NCI-H524 (cell line): ENCODE results near the gene PPIB.
"Not testable (repeated sequence)": the region's sequence is repeated elsewhere in the genome, so short reads cannot be mapped to it uniquely, and the experiment has no call there.

Source experiments
- DNase-seq, 2 experiments: peaks; one replicate each; lab custom pipeline; 2025; lab: John Stamatoyannopoulos, UW

The PPIB gene

GRCh38 chr15:64110108-64110701 lies 52.6 kb downstream of the PPIB start:
- DNase-seq: not testable (repeated sequence)

- no peak for DNase-seq
Measured at GRCh38 chr15:64107337-64107736, 55.5 kb downstream of the PPIB start.
